Measurements from ENCODE around the gene RACK1.

Gene RACK1

DNA sequence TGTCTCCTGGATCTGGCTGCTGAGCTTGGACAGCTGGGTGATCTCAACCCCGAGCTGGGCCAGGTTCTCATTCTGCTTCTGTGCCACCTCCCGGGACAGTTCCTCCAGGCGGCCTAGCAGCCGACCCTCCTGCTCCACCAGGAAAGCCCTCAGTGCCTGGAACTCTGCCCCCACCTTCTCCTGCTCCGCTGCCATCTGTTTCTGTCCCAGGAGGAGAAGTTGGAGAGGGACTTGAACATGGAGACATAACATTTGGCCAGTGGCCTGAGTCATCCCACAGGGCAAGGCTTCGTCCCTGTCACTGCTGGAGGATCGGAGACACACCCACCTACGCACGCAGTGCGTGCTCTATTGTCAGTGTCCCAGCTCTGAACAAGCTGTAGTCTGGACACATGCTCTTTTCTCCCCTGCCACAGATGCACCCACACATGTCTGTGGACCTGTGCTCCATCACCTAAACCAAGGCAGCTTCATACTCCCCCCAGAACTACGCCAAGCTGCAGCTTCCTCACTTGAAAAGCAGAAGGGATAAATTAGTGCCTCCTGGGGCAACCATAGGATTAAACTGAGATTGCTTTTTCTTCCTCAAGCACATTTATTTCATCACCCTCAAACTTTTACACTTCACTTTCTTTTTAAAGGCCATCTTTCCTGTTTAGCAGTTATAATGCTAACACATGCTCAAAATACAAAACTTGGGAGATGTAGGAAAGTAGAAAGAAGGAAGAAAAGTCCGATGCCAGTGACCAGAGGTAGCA, 43.6 kb downstream of the RACK1 start:
- H3K27me3 Mint-ChIP-seq, result peaks cover 3% of the 10 kb centered on the region
- H3K36me3 Mint-ChIP-seq, result no peaks in the 10 kb centered on the region
- H3K9me3 Mint-ChIP-seq, result no peaks in the 10 kb centered on the region
- no peak overlapping the region for H3K27ac Mint-ChIP-seq
- H3K4me1 Mint-ChIP-seq, result peaks cover 9% of the 10 kb centered on the region
- H3K4me3 Mint-ChIP-seq, result no peak overlapping the region

- no peak overlapping the region for H3K4me3 Mint-ChIP-seq
- peaks cover 6% of the 10 kb centered on the region for H3K4me1 Mint-ChIP-seq
Measured at GRCh38 chr5:181198905-181199519, 44.7 kb downstream of the RACK1 start.

DNA sequence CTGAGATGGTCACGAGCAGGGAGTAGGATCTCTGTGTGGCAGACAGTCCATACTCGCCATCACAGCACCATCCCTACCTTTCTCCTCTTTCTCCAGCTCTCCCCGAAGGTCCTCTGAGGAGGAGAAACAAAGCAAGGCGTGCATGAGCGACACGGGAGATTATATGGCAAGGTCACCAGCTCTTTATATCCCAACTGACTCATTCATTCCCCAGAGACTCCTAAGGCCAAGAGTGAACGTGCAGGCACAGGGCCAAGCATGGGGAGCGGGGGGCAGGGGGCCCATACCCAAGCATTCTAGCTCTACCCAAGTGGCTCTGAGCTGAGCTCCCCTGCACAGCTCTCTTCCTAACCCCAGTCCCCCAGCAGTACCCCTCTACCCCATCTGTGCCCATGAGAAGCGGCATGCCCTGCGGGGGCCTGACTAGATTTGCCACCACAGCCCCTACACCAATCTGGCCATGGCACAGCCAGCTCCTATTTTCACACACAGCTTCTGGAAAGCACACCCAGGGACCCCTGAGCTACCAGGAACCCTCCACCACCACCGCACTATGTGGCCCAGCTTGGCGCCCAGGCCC, 45.5 kb downstream of the RACK1 start:
- Mint-ChIP-seq H3K9me3 (no peaks in the 10 kb centered on the region), H3K27ac (no peak overlapping the region), H3K4me1 (no peaks in the 10 kb centered on the region), H3K27me3 (no peaks in the 10 kb centered on the region), H3K36me3 (no peaks in the 10 kb centered on the region), H3K4me3 (no peak overlapping the region)

More at GRCh38 chr5:181198905-181199519, 44.7 kb downstream of the RACK1 start:
- Mint-ChIP-seq H3K9me3 (no peaks in the 10 kb centered on the region), H3K36me3 (no peaks in the 10 kb centered on the region), H3K27ac (no peak overlapping the region), H3K27me3 (peaks cover under 1% of the 10 kb centered on the region)

DNA sequence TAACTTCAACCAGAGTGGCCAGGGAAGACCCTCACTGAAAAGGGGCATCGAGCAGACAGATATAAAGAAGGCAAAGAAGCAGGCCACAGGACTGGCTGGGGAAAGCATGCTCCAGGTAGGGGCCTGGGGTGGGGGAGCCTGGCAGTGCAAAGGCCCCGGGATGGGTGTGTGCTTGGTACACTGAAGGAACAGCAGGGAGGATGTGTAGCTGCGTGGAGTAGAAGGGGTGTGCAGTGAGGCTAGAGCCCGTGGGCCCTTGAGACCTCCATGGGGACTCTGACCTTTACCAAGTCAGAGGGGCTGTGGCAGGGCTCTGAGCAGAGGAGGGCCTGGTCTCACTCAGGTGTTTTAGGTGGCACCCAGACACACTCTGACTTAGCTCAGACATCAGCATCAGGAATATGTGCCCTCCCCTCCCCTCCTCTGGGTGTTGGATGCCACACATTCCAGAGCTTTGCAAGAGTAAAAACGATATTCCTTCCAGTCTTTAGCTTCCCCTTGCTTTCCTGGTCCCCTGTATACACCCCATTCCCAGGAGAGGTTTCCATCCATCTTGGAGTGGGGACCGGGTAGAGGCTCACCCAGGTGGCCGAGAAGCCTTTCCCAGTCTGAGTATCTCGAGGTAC, 46.3 kb downstream of the RACK1 start:
- Mint-ChIP-seq H3K27me3 (no peaks in the 10 kb centered on the region), H3K36me3 (no peaks in the 10 kb centered on the region), H3K4me1 (peaks cover 6% of the 10 kb centered on the region), H3K27ac (no peak overlapping the region), H3K4me3 (no peak overlapping the region), H3K9me3 (no peaks in the 10 kb centered on the region)

GRCh38 chr5:181195249-181195761, 48.4 kb downstream of the RACK1 start:
- no peaks in the 10 kb centered on the region for H3K36me3 Mint-ChIP-seq
- H3K27me3 Mint-ChIP-seq, result no peaks in the 10 kb centered on the region
- no peaks in the 10 kb centered on the region for H3K9me3 Mint-ChIP-seq
- no peak overlapping the region for H3K4me3 Mint-ChIP-seq
- no peak overlapping the region for H3K27ac Mint-ChIP-seq
- H3K4me1 Mint-ChIP-seq, result peaks cover 11% of the 10 kb centered on the region

GRCh38 chr5:181194489-181195248, 49.0 kb downstream of the RACK1 start:
- H3K27ac Mint-ChIP-seq, result no peak overlapping the region

GRCh38 chr5:181193656-181194055, 50.0 kb downstream of the RACK1 start:
- no peaks in the 10 kb centered on the region for H3K27me3 Mint-ChIP-seq
- peaks cover 1% of the 10 kb centered on the region for H3K9me3 Mint-ChIP-seq
- H3K36me3 Mint-ChIP-seq, result no peaks in the 10 kb centered on the region
- H3K4me3 Mint-ChIP-seq, result no peak overlapping the region
- H3K27ac Mint-ChIP-seq, result no peak overlapping the region
- peaks cover 16% of the 10 kb centered on the region for H3K4me1 Mint-ChIP-seq

More at GRCh38 chr5:181194489-181195248, 49.0 kb downstream of the RACK1 start:
- peaks cover 11% of the 10 kb centered on the region for H3K4me1 Mint-ChIP-seq
- H3K27me3 Mint-ChIP-seq, result no peaks in the 10 kb centered on the region
- H3K4me3 Mint-ChIP-seq, result no peak overlapping the region
- H3K36me3 Mint-ChIP-seq, result no peaks in the 10 kb centered on the region
- no peaks in the 10 kb centered on the region for H3K9me3 Mint-ChIP-seq

- Mint-ChIP-seq H3K36me3 (no peaks in the 10 kb centered on the region), H3K9me3 (peaks cover 4% of the 10 kb centered on the region), H3K4me1 (peaks cover 25% of the 10 kb centered on the region), H3K27me3 (no peaks in the 10 kb centered on the region), H3K4me3 (peak overlapping the region; percentile 89), H3K27ac (peak overlapping the region; percentile 100)
Measured at GRCh38 chr5:181192337-181193046, 51.2 kb downstream of the RACK1 start.

- peaks cover 29% of the 10 kb centered on the region for H3K4me1 Mint-ChIP-seq
- H3K36me3 Mint-ChIP-seq, result no peaks in the 10 kb centered on the region
- H3K9me3 Mint-ChIP-seq, result peaks cover 4% of the 10 kb centered on the region
- no peaks in the 10 kb centered on the region for H3K27me3 Mint-ChIP-seq
- peak overlapping the region; percentile 89 for H3K4me3 Mint-ChIP-seq
- peak overlapping the region; percentile 100 for H3K27ac Mint-ChIP-seq
Measured at GRCh38 chr5:181191526-181192336, 52.0 kb downstream of the RACK1 start.

DNA sequence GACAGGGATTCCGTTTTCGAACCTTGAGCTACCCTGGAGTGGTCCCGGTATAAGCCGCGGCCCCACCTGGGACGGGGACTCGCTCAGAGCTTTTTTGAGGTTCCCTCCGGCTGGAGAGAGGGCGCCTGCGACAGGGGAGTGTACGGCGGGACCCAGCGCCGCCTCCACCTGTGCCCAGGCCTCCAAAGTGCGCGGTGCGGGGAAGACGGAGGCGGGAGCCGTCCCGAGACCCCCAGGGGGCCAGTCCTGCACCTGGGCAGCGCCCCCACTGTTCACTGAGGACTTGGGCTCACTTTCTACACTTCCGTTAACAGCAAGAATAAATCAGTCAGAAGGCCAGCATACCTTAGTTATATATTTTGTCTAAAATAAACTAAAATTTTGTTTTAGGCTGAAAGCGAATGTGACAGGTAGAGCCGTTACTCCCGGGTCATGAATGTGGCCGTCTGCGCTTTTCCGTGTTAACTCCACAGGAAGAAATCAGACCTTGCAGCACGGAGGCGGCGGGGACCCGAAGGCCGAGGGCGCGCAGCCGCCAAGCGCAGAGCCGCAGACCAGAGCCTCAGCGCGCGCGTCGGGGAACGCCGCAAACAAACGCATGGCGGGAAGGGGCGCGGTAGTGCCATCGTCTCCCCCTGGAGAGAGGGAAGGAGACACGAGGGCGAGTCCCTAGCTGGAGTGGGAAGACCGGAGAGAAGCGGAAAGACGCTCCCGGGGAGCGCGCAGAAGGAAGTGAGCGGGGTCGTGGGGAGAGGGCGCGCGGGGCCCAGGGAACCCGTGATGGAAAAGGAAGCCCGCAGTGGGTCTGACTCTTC, 52.8 kb downstream of the RACK1 start:
- peak overlapping the region; percentile 89 for H3K4me3 Mint-ChIP-seq

GRCh38 chr5:181189962-181190710, 53.6 kb downstream of the RACK1 start:
- H3K4me1 Mint-ChIP-seq, result peaks cover 40% of the 10 kb centered on the region
- H3K36me3 Mint-ChIP-seq, result no peaks in the 10 kb centered on the region
- H3K9me3 Mint-ChIP-seq, result peaks cover 4% of the 10 kb centered on the region
- peak overlapping the region; percentile 89 for H3K4me3 Mint-ChIP-seq
- peak overlapping the region; percentile 100 for H3K27ac Mint-ChIP-seq
- H3K27me3 Mint-ChIP-seq, result no peaks in the 10 kb centered on the region

More for the DNA sequence above, 52.8 kb downstream of the RACK1 start:
- H3K27ac Mint-ChIP-seq, result peak overlapping the region; percentile 100
- H3K36me3 Mint-ChIP-seq, result no peaks in the 10 kb centered on the region
- peaks cover 4% of the 10 kb centered on the region for H3K9me3 Mint-ChIP-seq
- H3K4me1 Mint-ChIP-seq, result peaks cover 35% of the 10 kb centered on the region
- H3K27me3 Mint-ChIP-seq, result no peaks in the 10 kb centered on the region

GRCh38 chr5:181189363-181189961, 54.2 kb downstream of the RACK1 start:
- Mint-ChIP-seq H3K4me3 (peak overlapping the region; percentile 89), H3K9me3 (peaks cover 4% of the 10 kb centered on the region), H3K36me3 (no peaks in the 10 kb centered on the region), H3K27ac (peak overlapping the region; percentile 100), H3K27me3 (no peaks in the 10 kb centered on the region), H3K4me1 (peaks cover 43% of the 10 kb centered on the region)
